Gastroesophageal sphincter (tissue), 4 donors: ENCODE measurements around the gene IGSF8. TPM values are rescaled to one million over a fixed set of nuclear protein-coding genes. Genes with fewer than 3 reads are reported as not detected.
"Not testable (repeated sequence)": the region's sequence is repeated elsewhere in the genome, so short reads cannot be mapped to it uniquely, and the experiment has no call there.

Experiments
- ATAC-seq: fragments of 150-250 bp; one replicate; pipeline ENCODE4 v1.9.1; 2016; ENCODE audit warnings: mild to moderate bottlenecking, moderate library complexity
- H3K27ac ChIP-seq, 4 donors: fragments of 200-600 bp; sonication (generic) in 3 of 4; 1 replicate in 3 of 4; 2 replicates in 1 of 4; pipeline ENCODE4 v1.5.1; 2016 to 2019
- H3K27me3 ChIP-seq: fragments of 200-600 bp; sonication (generic); one replicate; pipeline ENCODE4 v1.5.1; 2019
- H3K36me3 ChIP-seq, 2 donors: fragments of 200-600 bp; sonication (generic); one replicate each; pipeline ENCODE4 v1.5.1; 2019; ENCODE audit warnings: control low read depth in 1 of 2
- H3K4me1 ChIP-seq, 3 donors: fragments of 200-600 bp; sonication (generic); 1 replicate in 2 of 3; 2 replicates in 1 of 3; pipeline ENCODE4 v1.5.1; 2016 to 2019; ENCODE audit warnings: control low read depth in 2 of 3
- H3K4me3 ChIP-seq, 2 donors: fragments of 200-600 bp; sonication (generic); one replicate each; pipeline ENCODE4 v1.5.1; 2019; ENCODE audit warnings: mild to moderate bottlenecking in 1 of 2, moderate library complexity in 1 of 2
- H3K9me3 ChIP-seq, 3 donors: fragments of 200-600 bp; sonication (generic); one replicate each; pipeline ENCODE4 v1.5.1; 2017 to 2019; ENCODE audit warnings: control low read depth in 2 of 3
- CTCF ChIP-seq, 4 experiments: fragments of 200-600 bp in 2 of 4; fragments of 450-650 bp in 2 of 4; sonication (generic) in 1 of 4; IDR thresholded peaks; one replicate each; pipeline ENCODE4 v1.5.1; 2017 to 2019; ENCODE audit warnings: antibody characterized with exemption in 4 of 4, mild to moderate bottlenecking in 2 of 4, moderate library complexity in 2 of 4
- EP300 ChIP-seq: sonication (generic); formaldehyde crosslinking; IDR thresholded peaks from one replicate; pipeline ENCODE4 v1.6.1; 2017; ENCODE audit warnings: antibody characterized with exemption, mild to moderate bottlenecking
- POLR2A ChIP-seq, 2 donors: fragments of 450-650 bp; IDR thresholded peaks; one replicate each; pipeline ENCODE4 v1.6.1; 2017; ENCODE audit warnings: antibody characterized with exemption in 2 of 2, mild to moderate bottlenecking in 2 of 2, moderate library complexity in 1 of 2
- POLR2AphosphoS5 ChIP-seq: sonication (generic); formaldehyde crosslinking; IDR thresholded peaks from one replicate; pipeline ENCODE4 v1.6.1; 2017; ENCODE audit warnings: antibody characterized with exemption
- WGBS, 2 donors: methylation state at CpG; one replicate each; pipeline ENCODE4 v1.1.5; 2018; ENCODE audit warnings: low coverage in 1 of 2; 5-methylcytosine and 5-hydroxymethylcytosine counted together
- total RNA-seq, 4 donors: library from RNA; depleted of rRNA; stranded (reverse); fragments of >200 nt; gene quantifications; one replicate each; pipeline ENCODE4 v1.1.0, GENCODE V29; 2016

Gene IGSF8
- total RNA-seq, 4 donors from 2014 or later = 17.1 to 23.0 (median 19.4) TPM

GRCh38 chr1:160052936-160053335 lies 45.5 kb downstream of the IGSF8 start:
- no peak overlapping the region for H3K27ac ChIP-seq
- TF ChIP-seq POLR2A (IDR thresholded peaks at IDR 0.05) (no peak), EP300 (no peak), CTCF (IDR thresholded peaks at IDR 0.05) (no peak), POLR2AphosphoS5 (no peak)
- no peaks in the 10 kb centered on the region for H3K9me3 ChIP-seq
- no peaks in the 10 kb centered on the region for H3K4me1 ChIP-seq
- no peak overlapping the region for H3K4me3 ChIP-seq
- no peaks in the 10 kb centered on the region for H3K36me3 ChIP-seq
- H3K27me3 ChIP-seq = peaks cover 52% of the 10 kb centered on the region
- WGBS, 2 donors = 57 to 59% methylated on average over 5 to 6 of the region's 6 CpGs
- ATAC-seq = no peak

GRCh38 chr1:160050619-160051018 lies 47.8 kb downstream of the IGSF8 start:
- Histone ChIP-seq H3K9me3 (no peaks in the 10 kb centered on the region), H3K4me3 (no peak overlapping the region), H3K27me3 (peaks cover 33% of the 10 kb centered on the region), H3K36me3 (no peaks in the 10 kb centered on the region), H3K4me1 (peaks cover 0 to 18% (median 7%) of the 10 kb centered on the region in 3 donors), H3K27ac (no peak overlapping the region)
- 67 to 86% methylated on average over 1 of the region's 1 CpG for WGBS, 2 donors
- ATAC-seq = no peak
- TF ChIP-seq EP300 (no peak), POLR2AphosphoS5 (no peak), POLR2A (IDR thresholded peaks at IDR 0.05) (no peak), CTCF (IDR thresholded peaks at IDR 0.05) (no peak)

- not testable (repeated sequence) for ATAC-seq, H3K9me3 ChIP-seq, H3K27ac ChIP-seq, H3K36me3 ChIP-seq, H3K4me3 ChIP-seq
- Histone ChIP-seq H3K27me3 (peaks cover 29% of the 10 kb centered on the region), H3K4me1 (peaks cover 0 to 18% (median 7%) of the 10 kb centered on the region in 3 donors)
- 40 to 53% methylated on average over 1 to 2 of the region's 2 CpGs for WGBS, 2 donors
These were observed 48.2 kb downstream of the IGSF8 start for GRCh38 chr1:160050182-160050581.

GRCh38 chr1:160049101-160049500 lies 49.3 kb downstream of the IGSF8 start:
- 79 to 91% methylated on average over 3 of the region's 3 CpGs for WGBS, 2 donors

GRCh38 chr1:160048335-160048734 lies 50.1 kb downstream of the IGSF8 start:
- no peak overlapping the region for H3K27ac ChIP-seq
- H3K36me3 ChIP-seq = no peaks in the 10 kb centered on the region
- H3K4me1 ChIP-seq = peaks cover 0 to 18% (median 7%) of the 10 kb centered on the region in 3 donors
- H3K4me3 ChIP-seq = no peak overlapping the region
- peaks cover 11% of the 10 kb centered on the region for H3K27me3 ChIP-seq
- TF ChIP-seq EP300 (no peak), POLR2AphosphoS5 (no peak), POLR2A (IDR thresholded peaks at IDR 0.05) (no peak), CTCF (IDR thresholded peaks at IDR 0.05) (no peak)
- H3K9me3 ChIP-seq = no peaks in the 10 kb centered on the region
- ATAC-seq = no peak

More at GRCh38 chr1:160049101-160049500, 49.3 kb downstream of the IGSF8 start:
- H3K4me1 ChIP-seq = peaks cover 0 to 18% (median 7%) of the 10 kb centered on the region in 3 donors
- TF ChIP-seq POLR2A (IDR thresholded peaks at IDR 0.05) (no peak), POLR2AphosphoS5 (no peak), CTCF (IDR thresholded peaks at IDR 0.05) (no peak)
- H3K27me3 ChIP-seq = peaks cover 18% of the 10 kb centered on the region
- no peaks in the 10 kb centered on the region for H3K9me3 ChIP-seq
- no peak overlapping the region for H3K4me3 ChIP-seq
- no peak overlapping the region for H3K27ac ChIP-seq
- ATAC-seq = no peak
- H3K36me3 ChIP-seq = no peaks in the 10 kb centered on the region
